Stimulated activated CD8-positive, alpha-beta memory T cell treated with anti-CD3 and anti-CD28 coated beads, Interleukin-4, amount 100 ng/mL, for 24 hours (primary cell): Measurements from ENCODE around the gene GATA5.

Experiments
- DNase-seq: peaks from one replicate; pipeline ENCODE4 v3.0.0-alpha.2; 2020; ENCODE audit warnings: low read depth

The GATA5 gene, protein sequence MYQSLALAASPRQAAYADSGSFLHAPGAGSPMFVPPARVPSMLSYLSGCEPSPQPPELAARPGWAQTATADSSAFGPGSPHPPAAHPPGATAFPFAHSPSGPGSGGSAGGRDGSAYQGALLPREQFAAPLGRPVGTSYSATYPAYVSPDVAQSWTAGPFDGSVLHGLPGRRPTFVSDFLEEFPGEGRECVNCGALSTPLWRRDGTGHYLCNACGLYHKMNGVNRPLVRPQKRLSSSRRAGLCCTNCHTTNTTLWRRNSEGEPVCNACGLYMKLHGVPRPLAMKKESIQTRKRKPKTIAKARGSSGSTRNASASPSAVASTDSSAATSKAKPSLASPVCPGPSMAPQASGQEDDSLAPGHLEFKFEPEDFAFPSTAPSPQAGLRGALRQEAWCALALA

GRCh38 chr20:62475772-62476055, at the start of gene GATA5:
TSS of gene GATA5 (minus strand) at chr20:62475995. CDS start at chr20:62475521, 474 bp downstream.
- no peak for DNase-seq

GRCh38 chr20:62525014-62525413, 49.2 kb upstream of the GATA5 start:
- DNase-seq: no peak

- no peak for DNase-seq
Observed at GRCh38 chr20:62524505-62524911, 48.7 kb upstream of the GATA5 start.

GRCh38 chr20:62523473-62524203, 47.8 kb upstream of the GATA5 start:
- DNase-seq: peak; percentile 63

DNA sequence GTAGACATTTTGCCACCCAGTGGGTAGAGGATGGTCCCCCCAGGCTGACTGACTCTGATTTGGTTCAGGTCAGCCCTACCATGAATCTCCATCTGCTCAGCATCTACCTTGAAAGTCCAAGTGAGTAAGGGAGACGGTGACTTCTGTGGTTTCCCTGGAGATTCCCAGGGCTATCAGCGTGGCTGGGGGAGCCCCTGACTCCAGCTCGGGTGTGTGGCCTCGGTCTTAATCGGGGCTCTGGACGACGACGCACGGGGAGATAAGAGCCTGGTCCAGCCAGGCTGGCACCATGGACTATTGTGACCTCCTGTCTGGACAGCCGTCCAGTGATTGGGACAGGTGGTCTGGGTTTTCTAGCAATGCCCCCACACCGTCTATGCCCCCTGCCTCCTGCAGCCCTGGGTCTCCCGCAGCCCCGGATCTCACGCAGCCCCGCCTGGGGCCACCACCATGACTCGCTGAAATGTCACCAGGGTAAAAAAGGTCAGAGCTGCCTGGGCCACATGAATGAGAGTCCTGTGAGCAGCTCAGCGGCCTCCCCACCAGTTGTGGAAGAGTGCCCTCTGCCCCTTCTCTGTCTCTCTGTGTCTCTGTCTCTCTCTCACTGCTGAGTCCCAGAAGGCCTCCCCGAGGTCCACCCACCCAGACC, 47.1 kb upstream of the GATA5 start:
- DNase-seq: no peak

DNA sequence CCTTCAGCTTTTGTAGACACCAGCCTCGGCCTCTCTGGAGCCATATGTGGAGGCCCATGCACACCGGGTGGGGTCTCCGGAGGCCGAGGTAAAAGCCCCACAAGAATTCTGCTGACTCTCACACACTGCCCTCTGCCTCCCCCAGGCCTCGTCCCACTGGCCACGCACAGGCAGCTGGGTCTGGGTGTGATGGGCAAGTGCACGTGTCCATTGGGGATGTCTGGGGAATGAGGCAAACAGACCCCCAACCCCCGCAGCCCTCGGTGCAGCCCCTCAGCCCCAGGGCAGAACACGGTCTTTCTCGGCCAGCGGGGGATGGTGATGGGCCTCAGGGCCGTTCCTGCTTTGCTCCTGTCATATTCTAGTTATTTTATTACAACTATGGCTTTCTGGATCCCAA, 44.0 kb upstream of the GATA5 start:
- no peak for DNase-seq

DNA sequence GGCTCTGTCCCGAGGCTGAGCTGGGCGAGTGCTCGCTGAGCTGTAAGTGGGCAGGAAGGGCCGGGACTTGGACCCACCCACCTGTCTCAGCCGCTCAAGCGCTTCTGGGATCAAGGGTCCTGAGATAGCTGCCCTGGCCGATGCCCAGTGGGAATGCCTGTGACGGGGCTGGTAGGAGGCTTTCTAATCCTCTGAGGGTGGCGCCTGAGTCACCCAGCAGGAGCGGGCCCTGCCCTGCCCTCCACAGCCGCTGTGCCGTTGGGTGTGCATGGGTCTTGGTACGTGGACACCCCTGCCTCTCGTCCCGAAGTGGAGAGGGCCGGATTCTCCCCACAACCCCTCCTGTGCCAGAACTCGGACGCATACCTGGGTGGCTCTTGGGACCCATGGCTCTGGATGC, 43.1 kb upstream of the GATA5 start:
- DNase-seq: no peak

DNA sequence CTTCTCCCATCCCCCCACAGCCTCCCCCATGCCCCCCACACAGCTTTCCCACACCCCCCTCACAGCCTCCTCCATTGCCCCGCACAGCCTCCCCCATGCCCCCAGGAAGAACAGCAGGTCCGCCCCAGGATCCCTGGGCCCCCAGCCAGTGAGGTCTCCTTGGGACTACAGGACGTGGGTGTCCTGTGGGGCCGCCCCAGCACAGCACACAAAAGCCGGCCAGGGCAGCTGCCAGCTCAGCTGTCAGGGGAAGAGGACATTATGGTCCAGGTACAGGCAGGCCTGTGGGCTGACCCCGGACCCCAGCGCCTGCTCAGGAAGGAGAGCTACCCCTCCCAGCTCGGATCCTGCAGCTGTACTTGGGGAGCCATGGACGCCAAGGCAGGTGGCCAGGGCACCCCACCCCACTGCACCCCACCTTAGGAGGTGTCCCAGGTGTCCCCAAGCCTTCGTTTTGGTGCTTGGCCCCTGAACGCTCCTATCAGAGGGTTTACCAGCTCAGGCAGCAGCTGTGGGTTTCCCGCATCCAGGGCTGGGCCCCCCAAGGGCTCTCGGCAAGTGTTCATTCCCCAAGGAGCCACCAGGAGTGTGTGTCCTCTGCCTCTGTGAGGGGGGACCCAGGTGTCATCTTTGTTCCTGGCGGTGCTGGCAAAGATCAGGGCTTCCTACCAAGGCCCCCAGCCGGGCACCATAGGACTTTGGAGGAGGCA, 42.3 kb upstream of the GATA5 start:
- no peak for DNase-seq

- no peak for DNase-seq
Observed at GRCh38 chr20:62517168-62517567, 41.4 kb upstream of the GATA5 start.

DNA sequence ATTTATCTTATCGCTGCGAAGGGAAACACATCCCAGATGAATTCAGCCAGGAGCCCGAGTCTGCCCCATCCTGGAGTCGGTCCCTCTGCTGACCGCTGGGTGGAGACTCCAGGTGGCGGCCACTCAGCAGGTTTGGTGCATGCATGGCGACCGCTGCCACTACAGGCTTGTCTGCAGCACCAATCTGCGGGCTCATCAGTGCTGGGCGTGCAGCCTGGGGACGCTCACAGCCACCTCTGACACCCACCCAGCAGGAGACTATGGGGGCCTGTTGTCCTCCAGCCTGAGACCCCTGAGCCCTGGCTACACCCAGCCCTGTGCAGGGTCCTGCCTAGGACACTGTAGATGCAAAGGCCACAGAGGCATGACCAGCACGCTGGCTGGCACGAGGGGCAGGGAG, 40.5 kb upstream of the GATA5 start:
- DNase-seq: no peak

DNA sequence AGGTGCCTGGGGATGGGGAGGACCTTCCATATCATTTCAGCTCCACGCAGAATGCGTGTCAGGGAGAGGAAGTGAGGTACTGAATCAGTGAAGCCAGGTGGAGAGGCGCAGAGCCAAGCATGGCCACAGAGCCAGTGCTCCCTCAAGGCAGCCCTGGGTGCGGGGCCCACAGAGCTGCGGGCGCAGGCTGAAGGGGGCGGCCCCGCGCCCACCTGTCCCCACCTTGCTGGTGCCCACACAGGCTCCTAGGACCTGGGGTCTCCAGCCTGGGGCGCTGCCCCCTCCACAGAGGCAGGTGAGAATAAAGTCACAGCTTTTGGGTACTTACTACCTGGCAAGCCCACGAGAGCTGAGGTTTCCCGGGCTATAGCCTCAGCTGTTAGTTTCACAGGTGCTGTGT, 40.0 kb upstream of the GATA5 start:
- no peak for DNase-seq

DNA sequence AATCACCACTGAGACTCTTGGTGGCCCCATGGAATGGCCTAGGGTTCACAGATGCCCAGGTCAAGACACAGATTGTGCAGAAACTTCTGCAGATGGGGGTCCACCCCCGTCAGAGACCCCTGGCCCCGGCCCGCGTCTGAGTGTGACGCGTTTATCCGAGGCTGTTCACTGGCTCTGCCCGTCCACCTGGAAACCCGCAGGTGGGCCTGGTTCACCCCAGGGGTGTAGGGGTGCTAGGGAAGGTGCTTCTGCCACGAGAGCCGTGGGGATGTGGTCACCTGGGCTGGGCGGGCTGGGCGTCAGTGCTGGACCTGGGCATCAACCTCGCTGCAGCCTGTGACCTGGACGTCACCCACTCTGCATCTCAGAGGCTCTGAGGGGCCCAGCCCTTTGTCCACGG, 39.5 kb upstream of the GATA5 start:
- DNase-seq: no peak

DNA sequence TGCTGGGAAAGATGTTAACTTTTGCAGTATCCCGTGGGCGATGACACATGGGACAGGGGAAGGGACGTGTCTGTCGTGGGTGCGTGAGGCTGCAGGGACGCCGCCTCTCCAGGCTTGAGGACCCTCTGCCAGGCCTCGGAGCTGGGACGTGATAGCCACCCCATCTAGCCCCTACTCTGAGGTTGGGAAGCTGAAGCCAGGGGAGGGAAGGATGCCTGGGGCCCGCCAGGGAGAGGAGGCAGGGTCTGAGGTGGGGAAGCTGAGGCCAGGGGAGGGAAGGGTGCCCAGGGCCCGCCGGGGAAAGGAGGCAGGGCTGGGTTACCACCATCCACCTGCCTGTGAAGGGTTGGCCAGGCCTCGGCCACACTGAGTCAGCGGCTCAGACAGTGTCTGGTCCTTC, 38.2 kb upstream of the GATA5 start:
- no peak for DNase-seq

DNA sequence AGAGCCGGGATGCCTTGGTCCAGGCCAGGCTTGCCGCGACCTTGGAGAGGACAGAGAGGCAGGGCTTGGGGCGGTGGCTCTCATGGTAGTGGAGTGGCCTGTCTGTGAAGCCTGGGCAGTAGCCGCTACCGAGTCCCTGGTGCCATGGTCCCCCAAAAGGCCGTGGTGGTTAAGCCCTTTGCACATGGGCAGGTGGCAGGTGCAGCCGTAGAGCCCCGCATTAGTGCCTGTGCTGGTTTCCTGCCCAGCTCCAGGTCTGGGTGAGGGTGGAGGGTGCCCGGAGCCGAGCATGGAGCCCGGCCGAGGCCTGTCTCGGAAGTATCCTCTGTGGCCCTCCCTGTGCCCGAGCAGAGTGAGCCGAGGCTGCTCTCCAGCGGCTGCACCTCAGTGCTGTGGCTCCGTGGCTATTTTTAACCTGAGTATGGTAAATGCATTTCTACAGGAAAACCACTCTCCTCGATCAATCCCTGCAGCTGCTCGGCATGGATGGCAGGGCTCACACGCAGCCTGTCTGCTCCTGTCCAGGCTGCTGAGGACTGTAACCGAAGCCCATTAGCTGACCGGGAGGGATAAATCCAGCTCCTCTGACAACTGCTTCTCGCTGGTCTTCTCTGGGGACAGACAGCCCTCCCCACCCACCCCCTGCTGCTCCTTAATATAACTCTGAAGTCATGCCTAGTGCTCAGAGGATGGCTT, 36.3 kb upstream of the GATA5 start:
- no peak for DNase-seq

DNA sequence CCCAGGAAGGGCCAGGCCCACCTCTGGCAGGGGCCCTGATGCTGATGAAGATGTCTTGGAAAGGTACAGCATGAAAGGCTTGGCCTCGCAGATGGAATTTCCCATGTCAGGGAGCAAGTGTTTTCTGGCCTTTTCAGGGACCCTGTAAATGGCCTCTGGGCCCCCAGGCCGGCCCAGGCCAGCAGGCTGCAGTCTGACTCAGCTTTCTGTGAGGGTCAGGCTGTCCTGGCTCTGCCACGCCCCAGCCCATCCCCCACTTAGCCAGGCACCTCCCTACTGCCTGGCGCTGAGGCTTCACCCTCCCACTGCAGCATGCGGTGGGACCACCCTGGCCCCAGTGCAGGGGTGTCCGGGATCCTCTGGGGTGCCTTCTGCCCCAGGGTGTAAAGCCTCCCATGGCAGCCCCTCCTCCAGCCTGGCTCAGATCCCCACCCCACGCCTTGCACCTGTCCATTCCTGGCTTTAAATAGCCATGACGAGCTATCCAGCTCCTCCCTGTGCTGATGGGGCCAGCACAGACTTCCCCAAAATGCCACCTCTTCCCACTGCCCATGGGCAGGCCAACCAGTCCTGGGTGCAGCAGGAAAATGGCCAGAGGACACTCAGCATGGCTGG, 35.6 kb upstream of the GATA5 start:
- DNase-seq: no peak

- no peak for DNase-seq
Observed at GRCh38 chr20:62508641-62509051, 32.9 kb upstream of the GATA5 start.

DNA sequence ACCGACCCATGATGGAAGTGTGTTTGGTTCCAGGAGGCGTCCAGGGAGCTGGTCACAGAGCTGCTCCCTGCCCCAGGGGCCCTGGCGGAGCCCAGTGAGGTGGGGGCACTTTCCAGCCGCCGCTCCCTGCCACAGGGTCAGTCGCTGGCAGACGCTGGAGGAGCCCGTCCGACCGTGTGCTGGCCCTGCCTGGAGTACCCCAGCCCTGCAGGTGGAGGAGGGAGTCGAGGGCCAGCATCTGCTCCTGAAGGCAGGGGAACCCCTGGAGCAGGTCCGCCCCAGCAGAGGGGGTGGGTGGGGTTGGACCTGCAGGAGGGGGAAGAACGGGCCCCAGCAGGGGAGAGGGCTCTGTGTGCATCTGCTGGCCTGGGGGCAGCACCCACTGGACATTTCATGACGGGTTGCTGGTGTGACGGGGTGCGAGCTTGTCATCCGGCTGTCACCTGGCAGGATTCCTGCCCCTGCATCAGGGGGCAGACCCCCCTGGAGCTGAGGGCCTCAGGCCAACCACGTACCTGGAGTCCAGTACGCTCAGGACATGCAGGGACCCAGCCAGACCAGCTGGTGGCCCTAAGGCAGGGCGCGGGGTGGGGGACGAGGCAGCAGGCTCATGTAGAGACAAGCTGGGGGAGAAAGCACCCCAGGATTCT, 32.3 kb upstream of the GATA5 start:
- DNase-seq: no peak

DNA sequence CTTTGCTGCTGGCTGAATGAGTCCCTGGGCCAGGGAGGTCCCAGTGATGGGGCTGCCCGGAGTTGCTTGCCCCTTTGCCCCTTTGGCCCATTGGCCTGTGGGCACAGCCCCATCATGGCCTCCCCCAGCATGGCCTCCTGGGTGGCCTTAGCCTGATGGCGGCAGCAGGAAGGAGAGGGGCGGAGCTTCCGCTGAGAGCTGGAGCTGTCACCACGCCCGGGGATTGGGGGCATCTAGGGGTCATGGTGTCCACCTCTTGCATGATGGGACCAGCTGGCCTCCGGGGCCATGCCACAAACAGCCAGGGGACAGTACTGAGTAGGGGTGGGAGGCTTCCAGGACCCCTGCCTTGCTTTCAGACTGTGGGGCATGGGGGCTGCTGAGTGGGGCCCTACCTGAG, 31.5 kb upstream of the GATA5 start:
- DNase-seq: no peak

DNA sequence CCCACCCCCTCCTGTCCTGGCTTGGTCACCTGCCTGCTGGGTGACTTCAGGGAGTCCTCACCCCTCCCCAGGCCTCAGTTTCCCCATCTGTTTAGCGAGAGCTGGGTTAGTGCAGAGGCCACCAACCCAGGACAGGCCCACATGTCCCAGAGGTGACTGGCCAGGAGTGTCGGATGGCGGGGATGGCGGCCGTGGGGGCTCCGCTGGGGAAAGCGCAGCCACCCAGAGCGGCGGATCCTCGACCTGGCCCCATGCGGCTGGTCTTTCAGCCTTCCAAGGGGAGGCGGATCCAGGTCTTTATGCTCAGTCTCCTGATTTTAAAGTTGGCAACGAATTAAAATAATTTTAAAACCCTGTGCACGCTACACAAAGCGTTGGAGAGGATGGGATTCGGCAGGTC, 31.0 kb upstream of the GATA5 start:
- DNase-seq: no peak

GRCh38 chr20:62506087-62506486, 30.3 kb upstream of the GATA5 start:
- no peak for DNase-seq
